Stimulated activated CD4-positive, alpha-beta T cell treated with anti-CD3 and anti-CD28 coated beads, Interleukin-2, amount 100 ng/mL, for 24 hours (primary cell): ENCODE data around the gene POLR1F.

Experiments used
- DNase-seq, 2 donors: peaks; one replicate each; pipeline ENCODE4 v3.0.0-alpha.2; 2020

The POLR1F gene

GRCh38 chr7:19674266-19674960 is 34.4 kb downstream of the POLR1F start:
- DNase-seq, result no peak

- no peak for DNase-seq
These were observed 38.0 kb downstream of the POLR1F start for GRCh38 chr7:19670806-19671205.

GRCh38 chr7:19665399-19666008 is 43.3 kb downstream of the POLR1F start:
- no peak for DNase-seq

GRCh38 chr7:19663816-19664462 is 44.9 kb downstream of the POLR1F start:
- DNase-seq, result no peak

GRCh38 chr7:19648791-19649190 is 60.0 kb downstream of the POLR1F start:
- no peak for DNase-seq
